ENCODE measurements around the gene HIP1R.

Gene HIP1R

GRCh38 chr12:122839907-122840554 is 4.8 kb downstream of the HIP1R start:
- no peak overlapping the region for H3K4me2 ChIP-seq
- H3K36me3 ChIP-seq (ENCODE audit: insufficient read depth), result no peaks in the 10 kb centered on the region
- no peak overlapping the region for H2AFZ ChIP-seq (ENCODE audit: low read depth)
- H3K4me1 ChIP-seq (ENCODE audit: low read depth, poor library complexity, severe bottlenecking), result peaks cover 10% of the 10 kb centered on the region
- no peaks in the 10 kb centered on the region for H3K79me2 ChIP-seq (ENCODE audit: insufficient read depth, low read depth)
- H3K27me3 ChIP-seq (ENCODE audit: insufficient read depth, low read depth), result no peaks in the 10 kb centered on the region
- H3K4me3 ChIP-seq (IDR thresholded peaks at IDR 0.05; ENCODE audit: insufficient read depth, low read depth, low read length), result no peak overlapping the region
- no peaks in the 10 kb centered on the region for H4K20me1 ChIP-seq (ENCODE audit: insufficient read depth)
- H3K27ac ChIP-seq, result no peak overlapping the region
- no peak overlapping the region for H3K9ac ChIP-seq
- no peak for TF ChIP-seq CTCF (conservative IDR thresholded peaks at IDR 0.05; ENCODE audit: low read depth, low read length)

GRCh38 chr12:122840580-122841513 is 5.6 kb downstream of the HIP1R start:
- no peak for TF ChIP-seq CTCF (conservative IDR thresholded peaks at IDR 0.05; ENCODE audit: low read depth, low read length)
- Histone ChIP-seq H3K36me3 (ENCODE audit: insufficient read depth) (no peaks in the 10 kb centered on the region), H4K20me1 (ENCODE audit: insufficient read depth) (no peaks in the 10 kb centered on the region), H3K9ac (no peak overlapping the region), H3K27ac (no peak overlapping the region), H3K79me2 (ENCODE audit: insufficient read depth, low read depth) (no peaks in the 10 kb centered on the region), H3K4me1 (ENCODE audit: low read depth, poor library complexity, severe bottlenecking) (peaks cover 10% of the 10 kb centered on the region), H3K4me3 (IDR thresholded peaks at IDR 0.05; ENCODE audit: insufficient read depth, low read depth, low read length) (no peak overlapping the region), H3K27me3 (ENCODE audit: insufficient read depth, low read depth) (no peaks in the 10 kb centered on the region), H2AFZ (ENCODE audit: low read depth) (no peak overlapping the region), H3K4me2 (no peak overlapping the region)

GRCh38 chr12:122841544-122842321 is 6.5 kb downstream of the HIP1R start:
- no peak for TF ChIP-seq CTCF (conservative IDR thresholded peaks at IDR 0.05; ENCODE audit: low read depth, low read length)
- no peak overlapping the region for H3K9ac ChIP-seq
- H4K20me1 ChIP-seq (ENCODE audit: insufficient read depth), result no peaks in the 10 kb centered on the region

GRCh38 chr12:122842505-122843405 is 7.5 kb downstream of the HIP1R start:
- no peak overlapping the region for H3K4me3 ChIP-seq (IDR thresholded peaks at IDR 0.05; ENCODE audit: insufficient read depth, low read depth, low read length)
- no peaks in the 10 kb centered on the region for H3K27me3 ChIP-seq (ENCODE audit: insufficient read depth, low read depth)
- H3K79me2 ChIP-seq (ENCODE audit: insufficient read depth, low read depth), result no peaks in the 10 kb centered on the region
- H3K36me3 ChIP-seq (ENCODE audit: insufficient read depth), result no peaks in the 10 kb centered on the region
- H2AFZ ChIP-seq (ENCODE audit: low read depth), result no peak overlapping the region
- no peak overlapping the region for H3K9ac ChIP-seq
- no peaks in the 10 kb centered on the region for H4K20me1 ChIP-seq (ENCODE audit: insufficient read depth)
- no peaks in the 10 kb centered on the region for H3K4me1 ChIP-seq (ENCODE audit: low read depth, poor library complexity, severe bottlenecking)
- H3K4me2 ChIP-seq, result no peak overlapping the region
- no peak for TF ChIP-seq CTCF (conservative IDR thresholded peaks at IDR 0.05; ENCODE audit: low read depth, low read length)
- H3K27ac ChIP-seq, result no peak overlapping the region

More at GRCh38 chr12:122841544-122842321, 6.5 kb downstream of the HIP1R start:
- H2AFZ ChIP-seq (ENCODE audit: low read depth), result no peak overlapping the region
- H3K27me3 ChIP-seq (ENCODE audit: insufficient read depth, low read depth), result no peaks in the 10 kb centered on the region
- H3K4me3 ChIP-seq (IDR thresholded peaks at IDR 0.05; ENCODE audit: insufficient read depth, low read depth, low read length), result no peak overlapping the region
- H3K36me3 ChIP-seq (ENCODE audit: insufficient read depth), result no peaks in the 10 kb centered on the region
- peaks cover 7% of the 10 kb centered on the region for H3K4me1 ChIP-seq (ENCODE audit: low read depth, poor library complexity, severe bottlenecking)
- H3K27ac ChIP-seq, result no peak overlapping the region
- H3K4me2 ChIP-seq, result no peak overlapping the region
- no peaks in the 10 kb centered on the region for H3K79me2 ChIP-seq (ENCODE audit: insufficient read depth, low read depth)
